Measurements from ENCODE around the gene HECA. TPM values are rescaled to one million over a fixed set of nuclear protein-coding genes. Genes with fewer than 3 reads are reported as not detected.

HECA gene
- total RNA-seq, 1 experiment from 2014 or later: 10.7 TPM

- TF ChIP-seq CTCF (IDR thresholded peaks at IDR 0.05 in 2 of 3, conservative IDR thresholded peaks at IDR 0.05 in 1 of 3; ENCODE audit: borderline replicate concordance in 1 of 3, insufficient read depth in 1 of 3, low read depth in 2 of 3, low read length in 2 of 3): no peak
Measured at GRCh38 chr6:139165324-139165723, 30.4 kb downstream of the HECA start (continued).

GRCh38 chr6:139166238-139166955, 31.5 kb downstream of the HECA start:
- Histone ChIP-seq H3K4me3 (replicated peaks in 1 of 2; ENCODE audit: low read depth in 1 of 2, low read length in 2 of 2) (no peak overlapping the region), H3K27me3 (ENCODE audit: insufficient read depth, low read length) (no peaks in the 10 kb centered on the region), H4K20me1 (ENCODE audit: insufficient read depth) (no peaks in the 10 kb centered on the region), H3K9ac (ENCODE audit: low read length) (no peak overlapping the region), H3K79me2 (ENCODE audit: insufficient read depth, low read length) (no peaks in the 10 kb centered on the region), H3K4me1 (ENCODE audit: control insufficient read depth in 1 of 2, insufficient read depth in 2 of 2, low read length in 2 of 2) (peaks cover under 1 to 2% of the 10 kb centered on the region in 2 experiments; a peak in 3 of 4 replicates), H3K27ac (ENCODE audit: low read depth, low read length) (no peak overlapping the region), H3K9me2 (ENCODE audit: insufficient read depth) (no peaks in the 10 kb centered on the region), H2AFZ (ENCODE audit: low read depth, low read length, poor library complexity, severe bottlenecking) (no peak overlapping the region), H3K36me3 (ENCODE audit: control insufficient read depth in 1 of 2, insufficient read depth in 2 of 2, low read length in 2 of 2) (no peaks in the 10 kb centered on the region), H3K4me2 (ENCODE audit: low read length) (no peak overlapping the region), H3K9me3 (ENCODE audit: control insufficient read depth in 1 of 2, insufficient read depth in 1 of 2, low read depth in 1 of 2, low read length in 2 of 2) (no peaks in the 10 kb centered on the region)
- intact Hi-C loops (cut with micrococcal nuclease): no loop called here
- BruUV-seq (replicated peaks): no TSS peak
- ChIA-PET POLR2A (no interaction called here), RAD21 (ENCODE audit: low non-redundant PET in 1 of 2, low total read pairs in 2 of 2, uncharacterized antibody in 2 of 2, unreplicated experiment in 2 of 2) (no interaction called here), CTCF (no interaction called here)
- TF ChIP-seq ELF1 (IDR thresholded peaks at IDR 0.05; ENCODE audit: borderline replicate concordance, low read depth) (no peak), FOSL1 (IDR thresholded peaks at IDR 0.05; ENCODE audit: low read depth) (no peak), ZBTB33 (IDR thresholded peaks at IDR 0.05; ENCODE audit: extremely low read depth, insufficient replicate concordance, low read length) (no peak), CTCF (IDR thresholded peaks at IDR 0.05 in 2 of 3, conservative IDR thresholded peaks at IDR 0.05 in 1 of 3; ENCODE audit: borderline replicate concordance in 1 of 3, insufficient read depth in 1 of 3, low read depth in 2 of 3, low read length in 2 of 3) (no peak), ZNF274 (IDR thresholded peaks at IDR 0.05; ENCODE audit: low read depth, low read length) (no peak), CBX3 (IDR thresholded peaks at IDR 0.05; ENCODE audit: low read depth) (no peak), EGR1 (IDR thresholded peaks at IDR 0.05; ENCODE audit: low read depth) (no peak)
- ATAC-seq: no peak
- DNase-seq (ENCODE audit: low read depth, low spot score): no peak

Measured in HCT116 (cell line).